DOHH2 (cell line): ENCODE measurements around the gene KCNJ6.

ENCODE experiments used
- EZH2phosphoT487 ChIP-seq: fragments of 200-600 bp; sonication (generic); IDR thresholded peaks from 2 replicates; pipeline ENCODE4 v1.6.1; 2017; ENCODE audit warnings: borderline replicate concordance, mild to moderate bottlenecking, antibody characterized with exemption, low read length, moderate library complexity, mixed read lengths
- TF ChIP-seq, protein P1 (sequence below): fragments of 200-600 bp; sonication (generic); IDR thresholded peaks from one replicate; pipeline ENCODE4 v1.5.1; 2014; ENCODE audit warnings: antibody characterized with exemption, mild to moderate bottlenecking, low read depth, low read length; ENCODE audit not compliant: poor library complexity, severe bottlenecking

- TF ChIP-seq, protein P1, sequence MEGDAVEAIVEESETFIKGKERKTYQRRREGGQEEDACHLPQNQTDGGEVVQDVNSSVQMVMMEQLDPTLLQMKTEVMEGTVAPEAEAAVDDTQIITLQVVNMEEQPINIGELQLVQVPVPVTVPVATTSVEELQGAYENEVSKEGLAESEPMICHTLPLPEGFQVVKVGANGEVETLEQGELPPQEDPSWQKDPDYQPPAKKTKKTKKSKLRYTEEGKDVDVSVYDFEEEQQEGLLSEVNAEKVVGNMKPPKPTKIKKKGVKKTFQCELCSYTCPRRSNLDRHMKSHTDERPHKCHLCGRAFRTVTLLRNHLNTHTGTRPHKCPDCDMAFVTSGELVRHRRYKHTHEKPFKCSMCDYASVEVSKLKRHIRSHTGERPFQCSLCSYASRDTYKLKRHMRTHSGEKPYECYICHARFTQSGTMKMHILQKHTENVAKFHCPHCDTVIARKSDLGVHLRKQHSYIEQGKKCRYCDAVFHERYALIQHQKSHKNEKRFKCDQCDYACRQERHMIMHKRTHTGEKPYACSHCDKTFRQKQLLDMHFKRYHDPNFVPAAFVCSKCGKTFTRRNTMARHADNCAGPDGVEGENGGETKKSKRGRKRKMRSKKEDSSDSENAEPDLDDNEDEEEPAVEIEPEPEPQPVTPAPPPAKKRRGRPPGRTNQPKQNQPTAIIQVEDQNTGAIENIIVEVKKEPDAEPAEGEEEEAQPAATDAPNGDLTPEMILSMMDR: no peak
- no peak for TF ChIP-seq EZH2phosphoT487
These were observed 247.6 kb downstream of the KCNJ6 start for GRCh38 chr21:37668462-37669239.
